Left ventricle myocardium inferior (tissue), 1 donor: ENCODE results near the gene SLC25A18. TPM values are rescaled to one million over a fixed set of nuclear protein-coding genes. Genes with fewer than 3 reads are reported as not detected.

Experiments
- DNase-seq: peaks from one replicate; pipeline ENCODE4 v3.0.0-alpha.2; 2020
- H3K27ac ChIP-seq: fragments of 200-600 bp; replicated peaks from 2 replicates; pipeline ENCODE4 v1.8.0; 2021
- H3K27me3 ChIP-seq: fragments of 200-600 bp; 2 replicates; pipeline ENCODE4 v1.8.0; 2021; ENCODE audit warnings: low read depth
- H3K36me3 ChIP-seq: fragments of 200-600 bp; 2 replicates; pipeline ENCODE4 v1.8.0; 2021
- H3K4me1 ChIP-seq: fragments of 200-600 bp; 2 replicates; pipeline ENCODE4 v1.8.0; 2021
- H3K4me3 ChIP-seq: fragments of 200-600 bp; 2 replicates; pipeline ENCODE4 v1.8.0; 2021; ENCODE audit warnings: mild to moderate bottlenecking, moderate library complexity
- H3K9me3 ChIP-seq: fragments of 200-600 bp; replicated peaks from 2 replicates; pipeline ENCODE4 v1.8.0; 2021
- CTCF ChIP-seq: fragments of 200-600 bp; IDR thresholded peaks from 2 replicates; pipeline ENCODE4 v1.8.0; 2021; ENCODE audit warnings: antibody characterized with exemption, mild to moderate bottlenecking, borderline replicate concordance
- intact Hi-C: fragments of 100-400 bp; cut with micrococcal nuclease; formaldehyde crosslinking; loops from one replicate; pipeline ENCODE4 v1.11.0; 2022
- total RNA-seq: library from RNA; stranded (reverse); fragmentation: NEBNext Ultra II Directional; extraction: Animal tissue kit (Norgen Biotek cat#: 25700); gene quantifications from one replicate; pipeline ENCODE4 v1.2.1, GENCODE V29; 2021
- donor health status: DM: no; HTN: yes; CAD: no; lungs with severe emphysema.

The SLC25A18 gene
- total RNA-seq, 1 donor from 2014 or later = 2.7 TPM

GRCh38 chr22:17639247-17639741, 76.0 kb downstream of the SLC25A18 start:
- Histone ChIP-seq H3K27ac (peak overlapping the region; percentile 99), H3K27me3 (no peaks in the 10 kb centered on the region), H3K4me1 (peaks cover 33% of the 10 kb centered on the region), H3K36me3 (no peaks in the 10 kb centered on the region), H3K9me3 (no peaks in the 10 kb centered on the region), H3K4me3 (peak overlapping the region; percentile 93)
- TF ChIP-seq CTCF = no peak
- intact Hi-C loops = loop anchor here (10.0 kb wide), 1 partner anchor 64 kb away; no protein-coding TSS in a partner anchor
- no peak for DNase-seq

Other genes starting within 250 kb of the SLC25A18 start
- 3.1 TPM for gene CECR2, start 194.0 kb upstream of the SLC25A18 start, total RNA-seq
- 213 TPM for gene ATP6V1E1, start 65.3 kb downstream of the SLC25A18 start, total RNA-seq
- 111 TPM for gene BCL2L13, start 75.3 kb downstream of the SLC25A18 start, total RNA-seq
- 14.5 TPM for gene BID, start 211.0 kb downstream of the SLC25A18 start, total RNA-seq